Esophagus muscularis mucosa (tissue), 4 donors: ENCODE measurements around the gene VKORC1L1.

Source experiments
- EP300 ChIP-seq: sonication (generic); formaldehyde crosslinking; IDR thresholded peaks from one replicate; pipeline ENCODE4 v1.6.1; 2017; ENCODE audit warnings: antibody characterized with exemption
- POLR2A ChIP-seq: fragments of 450-650 bp; IDR thresholded peaks from one replicate; pipeline ENCODE4 v1.6.1; 2017; ENCODE audit warnings: antibody characterized with exemption, moderate library complexity, mild to moderate bottlenecking, low read depth
- POLR2AphosphoS5 ChIP-seq, 2 donors: sonication (generic); formaldehyde crosslinking; IDR thresholded peaks; one replicate each; pipeline ENCODE4 v1.6.1; 2017; ENCODE audit warnings: antibody characterized with exemption in 2 of 2
- TF ChIP-seq, protein P1 (sequence below), 3 experiments: fragments of 200-600 bp in 2 of 3; fragments of 450-650 bp in 1 of 3; sonication (generic) in 2 of 3; IDR thresholded peaks; one replicate each; pipeline ENCODE4 v1.5.1; 2017 to 2019; ENCODE audit warnings: antibody characterized with exemption in 3 of 3, mild to moderate bottlenecking in 2 of 3, moderate library complexity in 1 of 3

DNA sequence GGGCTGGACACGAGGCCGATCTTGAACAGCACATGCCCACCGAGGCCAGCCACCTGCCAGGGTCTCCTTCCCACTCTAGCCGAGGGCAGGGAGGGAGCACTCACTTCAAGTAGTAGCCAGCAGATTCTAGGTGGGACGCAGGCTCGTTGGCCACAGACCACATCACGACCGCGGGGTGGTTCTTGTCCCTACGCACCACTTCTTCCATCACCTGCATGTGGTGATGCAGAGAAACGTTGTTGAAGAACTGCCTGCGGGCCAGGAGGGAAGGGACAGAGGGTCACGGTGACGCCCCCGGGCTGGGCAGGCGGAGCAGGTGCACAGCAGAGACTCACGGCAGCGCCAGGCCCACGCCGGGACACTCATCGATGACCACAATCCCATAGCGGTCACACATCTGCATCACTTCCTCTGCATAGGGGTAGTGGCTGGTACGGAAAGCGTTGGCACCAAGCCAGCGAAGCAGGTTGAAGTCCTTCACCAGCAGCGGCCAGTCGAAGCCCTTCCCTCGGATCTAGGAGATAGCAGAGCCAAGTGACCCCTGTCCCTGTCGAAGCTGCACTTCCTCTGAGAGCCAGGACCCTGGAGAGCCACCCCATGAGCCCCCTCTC lies 101.4 kb downstream of the VKORC1L1 start:
- TF ChIP-seq, protein P1, sequence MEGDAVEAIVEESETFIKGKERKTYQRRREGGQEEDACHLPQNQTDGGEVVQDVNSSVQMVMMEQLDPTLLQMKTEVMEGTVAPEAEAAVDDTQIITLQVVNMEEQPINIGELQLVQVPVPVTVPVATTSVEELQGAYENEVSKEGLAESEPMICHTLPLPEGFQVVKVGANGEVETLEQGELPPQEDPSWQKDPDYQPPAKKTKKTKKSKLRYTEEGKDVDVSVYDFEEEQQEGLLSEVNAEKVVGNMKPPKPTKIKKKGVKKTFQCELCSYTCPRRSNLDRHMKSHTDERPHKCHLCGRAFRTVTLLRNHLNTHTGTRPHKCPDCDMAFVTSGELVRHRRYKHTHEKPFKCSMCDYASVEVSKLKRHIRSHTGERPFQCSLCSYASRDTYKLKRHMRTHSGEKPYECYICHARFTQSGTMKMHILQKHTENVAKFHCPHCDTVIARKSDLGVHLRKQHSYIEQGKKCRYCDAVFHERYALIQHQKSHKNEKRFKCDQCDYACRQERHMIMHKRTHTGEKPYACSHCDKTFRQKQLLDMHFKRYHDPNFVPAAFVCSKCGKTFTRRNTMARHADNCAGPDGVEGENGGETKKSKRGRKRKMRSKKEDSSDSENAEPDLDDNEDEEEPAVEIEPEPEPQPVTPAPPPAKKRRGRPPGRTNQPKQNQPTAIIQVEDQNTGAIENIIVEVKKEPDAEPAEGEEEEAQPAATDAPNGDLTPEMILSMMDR (IDR thresholded peaks at IDR 0.05): no peak
- no peak for TF ChIP-seq POLR2A
- no peak for TF ChIP-seq POLR2AphosphoS5 (IDR thresholded peaks at IDR 0.05)
- no peak for TF ChIP-seq EP300
